Measurements from ENCODE around the gene WDR11.

The WDR11 gene

GRCh38 chr10:120824881-120825309 is 26.3 kb upstream of the WDR11 start:
- Histone ChIP-seq H3K27ac (ENCODE audit: low read depth in 2 of 2, low read length in 2 of 2) (no peak overlapping the region), H3K4me1 (ENCODE audit: control insufficient read depth in 2 of 2, insufficient read depth in 2 of 2, low read length in 2 of 2) (no peaks in the 10 kb centered on the region), H3K9me3 (ENCODE audit: control insufficient read depth in 2 of 2, low read length in 2 of 2) (no peaks in the 10 kb centered on the region), H3K36me3 (ENCODE audit: control insufficient read depth in 2 of 2, insufficient read depth in 2 of 2, low read length in 2 of 2) (no peaks in the 10 kb centered on the region), H3K27me3 (ENCODE audit: control insufficient read depth in 2 of 2, insufficient read depth in 2 of 2, low read length in 2 of 2) (no peaks in the 10 kb centered on the region), H3K4me3 (ENCODE audit: low read length in 2 of 2) (no peak overlapping the region), H3K9ac (ENCODE audit: low read depth in 1 of 2, low read length in 2 of 2) (no peak overlapping the region)

DNA sequence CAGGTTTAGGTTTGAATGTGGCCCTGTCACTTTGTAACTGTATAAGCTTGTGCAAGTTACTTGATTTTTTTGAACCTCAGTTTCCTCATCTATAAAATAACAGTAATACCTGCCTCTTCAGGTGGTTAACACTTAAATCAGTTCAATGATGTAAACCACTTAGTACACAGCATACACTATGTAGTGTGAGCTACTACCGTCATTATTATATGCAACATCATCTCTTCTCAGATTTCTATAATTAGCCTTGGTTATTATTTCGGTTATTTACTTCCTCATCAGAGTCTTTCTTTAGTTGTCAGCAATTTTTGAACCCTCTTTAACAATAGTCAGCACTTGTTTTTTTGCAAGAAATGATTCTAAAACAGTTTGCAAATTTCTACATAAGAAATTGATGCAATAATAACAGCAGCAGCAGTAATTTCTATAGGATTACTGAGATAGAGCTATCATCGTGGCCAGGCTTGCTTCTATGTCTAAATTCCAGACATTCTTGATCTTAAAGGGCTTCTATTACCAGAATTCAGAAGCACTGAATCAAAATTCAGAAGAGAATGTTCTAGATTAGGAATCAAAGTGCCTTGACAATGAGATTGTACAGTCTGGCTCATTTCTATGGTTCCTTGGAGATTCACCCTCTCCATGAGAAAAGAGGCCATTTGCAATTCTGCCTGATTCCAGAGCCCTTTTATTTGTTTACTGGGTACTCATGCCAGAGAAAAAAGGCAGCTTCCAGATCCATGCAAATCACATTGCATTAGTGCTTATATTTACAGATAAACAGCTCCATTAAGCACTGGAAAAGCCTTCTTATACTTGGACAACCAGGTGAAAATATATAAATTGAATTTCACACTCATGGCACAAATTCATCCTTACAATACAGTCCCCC is 25.0 kb upstream of the WDR11 start:
- no peaks in the 10 kb centered on the region for H3K36me3 ChIP-seq (ENCODE audit: control insufficient read depth in 2 of 2, insufficient read depth in 2 of 2, low read length in 2 of 2)
- no peak overlapping the region for H3K9ac ChIP-seq (ENCODE audit: low read depth in 1 of 2, low read length in 2 of 2)
- H3K9me3 ChIP-seq (ENCODE audit: control insufficient read depth in 2 of 2, low read length in 2 of 2), result no peaks in the 10 kb centered on the region
- H3K27me3 ChIP-seq (ENCODE audit: control insufficient read depth in 2 of 2, insufficient read depth in 2 of 2, low read length in 2 of 2), result no peaks in the 10 kb centered on the region
- no peaks in the 10 kb centered on the region for H3K4me1 ChIP-seq (ENCODE audit: control insufficient read depth in 2 of 2, insufficient read depth in 2 of 2, low read length in 2 of 2)
- no peak overlapping the region for H3K4me3 ChIP-seq (ENCODE audit: low read length in 2 of 2)
- H3K27ac ChIP-seq (ENCODE audit: low read depth in 2 of 2, low read length in 2 of 2), result no peak overlapping the region

DNA sequence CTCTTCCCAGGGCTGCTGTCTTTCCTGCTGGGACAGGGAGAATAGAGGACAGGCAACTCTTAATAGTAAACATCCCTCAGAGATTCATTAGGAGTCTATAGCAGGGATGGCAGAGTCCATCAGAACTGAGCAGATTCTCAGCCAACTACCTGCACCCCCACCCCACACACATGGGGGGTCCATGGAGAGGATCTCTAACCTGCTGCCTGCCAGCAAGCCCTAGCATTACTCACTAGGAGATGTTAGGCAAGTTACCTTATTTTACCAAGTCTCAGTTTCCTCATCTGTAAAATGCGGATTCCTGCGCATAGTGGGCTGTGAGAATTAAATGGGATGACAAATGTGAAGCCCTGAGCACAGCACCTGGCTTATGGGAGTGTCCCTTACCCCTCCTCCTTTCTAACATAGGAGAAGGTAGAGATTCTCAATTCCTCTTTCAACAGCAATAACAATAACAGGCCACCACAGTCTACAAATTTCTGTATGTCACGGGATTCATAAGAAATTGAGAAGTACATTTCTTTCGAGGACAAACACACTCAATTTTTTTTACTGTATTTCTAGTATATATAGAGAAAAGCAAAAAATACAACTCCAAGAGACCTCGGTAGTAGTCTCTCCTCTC is 23.8 kb upstream of the WDR11 start:
- H3K4me1 ChIP-seq (ENCODE audit: control insufficient read depth in 2 of 2, insufficient read depth in 2 of 2, low read length in 2 of 2), result no peaks in the 10 kb centered on the region
- no peak overlapping the region for H3K4me3 ChIP-seq (ENCODE audit: low read length in 2 of 2)
- no peaks in the 10 kb centered on the region for H3K9me3 ChIP-seq (ENCODE audit: control insufficient read depth in 2 of 2, low read length in 2 of 2)
- no peak overlapping the region for H3K9ac ChIP-seq (ENCODE audit: low read depth in 1 of 2, low read length in 2 of 2)
- H3K36me3 ChIP-seq (ENCODE audit: control insufficient read depth in 2 of 2, insufficient read depth in 2 of 2, low read length in 2 of 2), result no peaks in the 10 kb centered on the region
- no peaks in the 10 kb centered on the region for H3K27me3 ChIP-seq (ENCODE audit: control insufficient read depth in 2 of 2, insufficient read depth in 2 of 2, low read length in 2 of 2)
- no peak overlapping the region for H3K27ac ChIP-seq (ENCODE audit: low read depth in 2 of 2, low read length in 2 of 2)

GRCh38 chr10:120828763-120829319 is 22.3 kb upstream of the WDR11 start:
- no peak overlapping the region for H3K4me3 ChIP-seq (ENCODE audit: low read length in 2 of 2)
- no peaks in the 10 kb centered on the region for H3K4me1 ChIP-seq (ENCODE audit: control insufficient read depth in 2 of 2, insufficient read depth in 2 of 2, low read length in 2 of 2)
- no peaks in the 10 kb centered on the region for H3K27me3 ChIP-seq (ENCODE audit: control insufficient read depth in 2 of 2, insufficient read depth in 2 of 2, low read length in 2 of 2)
- H3K27ac ChIP-seq (ENCODE audit: low read depth in 2 of 2, low read length in 2 of 2), result no peak overlapping the region
- H3K9ac ChIP-seq (ENCODE audit: low read depth in 1 of 2, low read length in 2 of 2), result no peak overlapping the region
- H3K9me3 ChIP-seq (ENCODE audit: control insufficient read depth in 2 of 2, low read length in 2 of 2), result no peaks in the 10 kb centered on the region
- H3K36me3 ChIP-seq (ENCODE audit: control insufficient read depth in 2 of 2, insufficient read depth in 2 of 2, low read length in 2 of 2), result no peaks in the 10 kb centered on the region

DNA sequence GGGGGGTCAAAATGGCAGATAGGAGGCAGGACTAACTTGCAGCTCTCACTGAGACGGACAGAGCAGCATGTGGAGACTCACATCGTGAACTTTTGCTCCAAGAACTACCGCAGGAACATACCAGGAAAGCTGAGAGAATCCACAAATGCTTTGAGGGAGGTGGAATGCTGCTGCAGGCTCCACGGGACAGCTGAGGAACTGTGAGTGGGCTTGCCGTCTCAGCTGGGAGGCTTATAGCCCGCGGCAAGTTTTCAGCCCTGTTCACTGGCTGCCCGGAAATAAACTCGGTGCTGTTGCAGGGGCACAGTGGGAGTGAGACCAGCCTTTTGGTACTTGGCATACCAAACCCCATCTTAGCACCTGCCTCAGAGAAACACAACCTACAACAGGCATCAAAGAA is 19.1 kb upstream of the WDR11 start:
- no peak overlapping the region for H3K4me3 ChIP-seq (ENCODE audit: low read length in 2 of 2)
- H3K4me1 ChIP-seq (ENCODE audit: control insufficient read depth in 2 of 2, insufficient read depth in 2 of 2, low read length in 2 of 2), result no peaks in the 10 kb centered on the region
- H3K36me3 ChIP-seq (ENCODE audit: control insufficient read depth in 2 of 2, insufficient read depth in 2 of 2, low read length in 2 of 2), result no peaks in the 10 kb centered on the region
- no peaks in the 10 kb centered on the region for H3K9me3 ChIP-seq (ENCODE audit: control insufficient read depth in 2 of 2, low read length in 2 of 2)
- no peak overlapping the region for H3K27ac ChIP-seq (ENCODE audit: low read depth in 2 of 2, low read length in 2 of 2)
- H3K9ac ChIP-seq (ENCODE audit: low read depth in 1 of 2, low read length in 2 of 2), result no peak overlapping the region
- no peaks in the 10 kb centered on the region for H3K27me3 ChIP-seq (ENCODE audit: control insufficient read depth in 2 of 2, insufficient read depth in 2 of 2, low read length in 2 of 2)

GRCh38 chr10:120833222-120833928 is 17.8 kb upstream of the WDR11 start:
- no peak overlapping the region for H3K9ac ChIP-seq (ENCODE audit: low read depth in 1 of 2, low read length in 2 of 2)
- no peaks in the 10 kb centered on the region for H3K36me3 ChIP-seq (ENCODE audit: control insufficient read depth in 2 of 2, insufficient read depth in 2 of 2, low read length in 2 of 2)

GRCh38 chr10:120835603-120836002 is 15.6 kb upstream of the WDR11 start:
- Histone ChIP-seq H3K36me3 (ENCODE audit: control insufficient read depth in 2 of 2, insufficient read depth in 2 of 2, low read length in 2 of 2) (no peaks in the 10 kb centered on the region), H3K9ac (ENCODE audit: low read depth in 1 of 2, low read length in 2 of 2) (no peak overlapping the region), H3K9me3 (ENCODE audit: control insufficient read depth in 2 of 2, low read length in 2 of 2) (no peaks in the 10 kb centered on the region), H3K27me3 (ENCODE audit: control insufficient read depth in 2 of 2, insufficient read depth in 2 of 2, low read length in 2 of 2) (no peaks in the 10 kb centered on the region), H3K4me1 (ENCODE audit: control insufficient read depth in 2 of 2, insufficient read depth in 2 of 2, low read length in 2 of 2) (no peaks in the 10 kb centered on the region), H3K4me3 (ENCODE audit: low read length in 2 of 2) (no peak overlapping the region), H3K27ac (ENCODE audit: low read depth in 2 of 2, low read length in 2 of 2) (no peak overlapping the region)

More at GRCh38 chr10:120833222-120833928, 17.8 kb upstream of the WDR11 start:
- no peaks in the 10 kb centered on the region for H3K27me3 ChIP-seq (ENCODE audit: control insufficient read depth in 2 of 2, insufficient read depth in 2 of 2, low read length in 2 of 2)
- no peaks in the 10 kb centered on the region for H3K9me3 ChIP-seq (ENCODE audit: control insufficient read depth in 2 of 2, low read length in 2 of 2)
- no peak overlapping the region for H3K4me3 ChIP-seq (ENCODE audit: low read length in 2 of 2)
- H3K27ac ChIP-seq (ENCODE audit: low read depth in 2 of 2, low read length in 2 of 2), result no peak overlapping the region
- H3K4me1 ChIP-seq (ENCODE audit: control insufficient read depth in 2 of 2, insufficient read depth in 2 of 2, low read length in 2 of 2), result no peaks in the 10 kb centered on the region

- H3K27me3 ChIP-seq (ENCODE audit: control insufficient read depth in 2 of 2, insufficient read depth in 2 of 2, low read length in 2 of 2), result no peaks in the 10 kb centered on the region
- H3K4me1 ChIP-seq (ENCODE audit: control insufficient read depth in 2 of 2, insufficient read depth in 2 of 2, low read length in 2 of 2), result no peaks in the 10 kb centered on the region
- H3K27ac ChIP-seq (ENCODE audit: low read depth in 2 of 2, low read length in 2 of 2), result no peak overlapping the region
- H3K4me3 ChIP-seq (ENCODE audit: low read length in 2 of 2), result no peak overlapping the region
- no peaks in the 10 kb centered on the region for H3K36me3 ChIP-seq (ENCODE audit: control insufficient read depth in 2 of 2, insufficient read depth in 2 of 2, low read length in 2 of 2)
- no peak overlapping the region for H3K9ac ChIP-seq (ENCODE audit: low read depth in 1 of 2, low read length in 2 of 2)
- no peaks in the 10 kb centered on the region for H3K9me3 ChIP-seq (ENCODE audit: control insufficient read depth in 2 of 2, low read length in 2 of 2)
These were observed 12.2 kb upstream of the WDR11 start for GRCh38 chr10:120838941-120839340.

DNA sequence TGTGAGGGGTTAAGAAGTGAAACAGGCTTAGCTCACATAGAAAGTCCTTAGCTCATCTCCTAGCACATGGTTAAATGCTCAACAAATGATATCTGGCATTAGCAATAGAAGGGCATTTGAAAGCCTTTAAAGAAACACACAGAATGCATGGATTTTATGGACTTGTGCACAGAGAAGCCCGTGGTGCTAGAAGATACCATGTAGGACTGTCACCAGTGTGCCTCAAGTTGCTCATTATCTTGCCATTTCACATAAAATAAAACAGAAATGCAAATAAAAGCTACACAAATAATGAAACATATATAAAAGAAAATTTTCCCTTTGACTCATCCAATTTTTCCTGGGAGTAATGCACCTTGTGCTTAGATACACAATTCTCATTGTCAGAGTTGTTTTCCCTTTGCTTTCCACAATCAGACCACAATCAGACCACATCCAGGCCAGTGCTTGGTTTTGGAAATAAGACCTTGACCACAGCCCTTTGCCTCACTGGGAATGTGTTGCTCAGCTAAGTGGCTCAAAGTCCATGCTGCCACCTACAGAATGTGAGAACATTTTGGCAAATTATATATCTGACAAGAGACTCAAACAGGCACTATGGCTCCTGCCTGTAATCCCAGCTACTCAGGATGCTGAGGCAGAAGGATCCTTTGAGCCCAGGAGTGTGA is 9.5 kb upstream of the WDR11 start:
- Histone ChIP-seq H3K27ac (ENCODE audit: low read depth in 2 of 2, low read length in 2 of 2) (no peak overlapping the region), H3K4me1 (ENCODE audit: control insufficient read depth in 2 of 2, insufficient read depth in 2 of 2, low read length in 2 of 2) (no peaks in the 10 kb centered on the region), H3K4me3 (ENCODE audit: low read length in 2 of 2) (no peak overlapping the region), H3K27me3 (ENCODE audit: control insufficient read depth in 2 of 2, insufficient read depth in 2 of 2, low read length in 2 of 2) (no peaks in the 10 kb centered on the region), H3K9me3 (ENCODE audit: control insufficient read depth in 2 of 2, low read length in 2 of 2) (no peaks in the 10 kb centered on the region), H3K9ac (ENCODE audit: low read depth in 1 of 2, low read length in 2 of 2) (no peak overlapping the region), H3K36me3 (ENCODE audit: control insufficient read depth in 2 of 2, insufficient read depth in 2 of 2, low read length in 2 of 2) (no peaks in the 10 kb centered on the region)
